GM12864 (cell line): ENCODE measurements around the gene CTPS1.

ENCODE experiments used
- DNase-seq: peaks from one replicate; pipeline ENCODE4 v3.0.0-alpha.2; 2011; ENCODE audit warnings: low read depth
- H3K4me3 ChIP-seq: 2 replicates; pipeline ENCODE4 v1.5.1; 2011; ENCODE audit warnings: mild to moderate bottlenecking, low read depth, low read length, control low read depth
- TF ChIP-seq, protein P1 (sequence below): IDR thresholded peaks from 2 replicates; pipeline ENCODE4 v1.5.1; 2011; ENCODE audit warnings: low read depth, mild to moderate bottlenecking, moderate library complexity, low read length, control low read depth, inconsistent platforms; ENCODE audit errors: missing control alignments

Gene CTPS1

DNA sequence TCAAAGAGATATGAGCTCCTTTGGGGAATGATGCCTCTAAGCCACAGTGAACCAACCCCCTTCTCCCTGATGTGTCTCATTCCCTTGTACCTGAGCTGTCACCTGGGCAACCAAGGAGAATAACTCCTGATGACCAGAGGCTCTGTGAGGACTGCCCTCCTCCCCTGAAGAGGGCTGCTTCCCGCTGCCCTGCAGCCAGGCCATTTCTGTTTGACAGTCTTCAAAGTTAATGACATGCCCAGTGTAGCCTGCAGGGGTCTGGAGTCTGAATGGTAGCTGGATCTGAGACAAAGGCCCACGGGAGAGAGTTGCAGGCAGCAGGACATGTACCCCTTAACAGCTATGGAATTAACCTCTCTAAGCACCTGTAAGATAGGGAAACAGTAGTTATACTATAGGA is 45.5 kb downstream of the CTPS1 start:
- no peak overlapping the region for H3K4me3 ChIP-seq
- no peak for DNase-seq
- TF ChIP-seq, protein P1, sequence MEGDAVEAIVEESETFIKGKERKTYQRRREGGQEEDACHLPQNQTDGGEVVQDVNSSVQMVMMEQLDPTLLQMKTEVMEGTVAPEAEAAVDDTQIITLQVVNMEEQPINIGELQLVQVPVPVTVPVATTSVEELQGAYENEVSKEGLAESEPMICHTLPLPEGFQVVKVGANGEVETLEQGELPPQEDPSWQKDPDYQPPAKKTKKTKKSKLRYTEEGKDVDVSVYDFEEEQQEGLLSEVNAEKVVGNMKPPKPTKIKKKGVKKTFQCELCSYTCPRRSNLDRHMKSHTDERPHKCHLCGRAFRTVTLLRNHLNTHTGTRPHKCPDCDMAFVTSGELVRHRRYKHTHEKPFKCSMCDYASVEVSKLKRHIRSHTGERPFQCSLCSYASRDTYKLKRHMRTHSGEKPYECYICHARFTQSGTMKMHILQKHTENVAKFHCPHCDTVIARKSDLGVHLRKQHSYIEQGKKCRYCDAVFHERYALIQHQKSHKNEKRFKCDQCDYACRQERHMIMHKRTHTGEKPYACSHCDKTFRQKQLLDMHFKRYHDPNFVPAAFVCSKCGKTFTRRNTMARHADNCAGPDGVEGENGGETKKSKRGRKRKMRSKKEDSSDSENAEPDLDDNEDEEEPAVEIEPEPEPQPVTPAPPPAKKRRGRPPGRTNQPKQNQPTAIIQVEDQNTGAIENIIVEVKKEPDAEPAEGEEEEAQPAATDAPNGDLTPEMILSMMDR = no peak

DNA sequence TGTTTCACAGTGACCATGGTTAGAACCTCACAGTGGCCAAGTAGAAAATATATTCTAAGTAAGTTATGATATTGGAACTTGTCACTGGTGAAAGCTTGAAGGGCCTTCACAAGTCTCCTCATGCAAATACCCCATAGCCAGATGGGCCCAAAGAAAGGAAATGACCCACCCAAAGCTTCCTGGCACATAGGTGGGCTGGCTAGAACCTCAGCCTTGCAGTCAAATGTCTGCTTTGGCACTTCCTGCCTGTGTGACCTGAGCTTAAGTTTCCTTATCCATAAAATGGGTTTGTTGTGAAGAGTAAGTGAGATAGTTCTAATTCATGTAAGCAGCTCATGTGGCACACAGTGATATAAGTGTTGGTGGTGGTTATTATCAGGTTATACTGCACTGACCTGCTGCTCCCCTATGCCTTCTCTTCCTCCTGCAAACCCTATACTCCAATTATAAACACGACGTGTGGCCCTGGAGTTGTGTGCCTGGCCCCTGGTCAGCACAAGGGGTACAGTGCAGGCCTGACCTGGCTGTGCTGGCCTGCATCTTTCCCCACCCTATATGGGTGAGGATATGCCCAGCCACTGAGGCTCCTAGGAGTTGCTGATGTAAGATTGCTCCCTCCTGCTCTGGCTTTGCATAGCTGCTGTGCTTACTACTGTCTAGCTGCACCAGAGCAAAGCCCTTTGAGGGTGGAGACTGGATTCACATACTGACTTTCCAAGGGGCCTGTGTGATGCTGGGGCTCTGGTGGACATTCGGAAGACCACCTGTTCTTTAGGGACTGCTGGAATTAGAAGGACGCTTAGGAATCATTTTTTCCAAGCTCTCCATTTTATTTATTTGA is 46.7 kb downstream of the CTPS1 start:
- no peak overlapping the region for H3K4me3 ChIP-seq
- TF ChIP-seq, protein P1 = no peak
- DNase-seq = peak; percentile 15

DNA sequence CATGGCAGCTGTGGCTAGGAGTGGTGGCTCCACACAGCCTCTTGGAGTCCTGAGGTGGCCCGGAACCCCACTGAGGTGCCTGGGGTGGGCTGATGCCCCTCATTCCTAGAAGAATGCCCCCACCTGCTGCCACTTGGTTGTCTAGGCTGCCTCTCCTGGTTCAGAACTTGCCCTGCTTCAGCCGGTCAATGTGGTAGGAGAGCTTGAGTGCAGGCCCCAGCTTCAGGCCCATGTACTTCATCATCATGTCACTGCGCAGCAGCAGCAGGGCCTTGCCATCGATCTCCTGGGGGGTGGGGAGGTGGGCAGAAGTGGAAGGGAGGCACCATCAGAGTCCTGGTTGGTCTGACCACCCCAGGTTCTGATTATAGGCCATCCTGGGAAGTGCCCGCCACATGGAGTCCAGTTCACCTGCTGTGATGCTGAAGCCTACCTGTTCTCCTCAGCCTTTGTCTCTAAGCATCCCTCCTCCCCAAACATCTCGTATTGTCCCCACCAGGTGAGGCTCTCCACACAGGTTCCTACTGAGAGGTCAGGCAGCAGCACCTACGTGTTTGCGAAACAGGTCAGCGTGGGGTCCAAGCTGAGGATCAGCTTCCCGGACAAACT is 48.6 kb downstream of the CTPS1 start:
- no peak for DNase-seq
- TF ChIP-seq, protein P1 = no peak
- no peak overlapping the region for H3K4me3 ChIP-seq

DNA sequence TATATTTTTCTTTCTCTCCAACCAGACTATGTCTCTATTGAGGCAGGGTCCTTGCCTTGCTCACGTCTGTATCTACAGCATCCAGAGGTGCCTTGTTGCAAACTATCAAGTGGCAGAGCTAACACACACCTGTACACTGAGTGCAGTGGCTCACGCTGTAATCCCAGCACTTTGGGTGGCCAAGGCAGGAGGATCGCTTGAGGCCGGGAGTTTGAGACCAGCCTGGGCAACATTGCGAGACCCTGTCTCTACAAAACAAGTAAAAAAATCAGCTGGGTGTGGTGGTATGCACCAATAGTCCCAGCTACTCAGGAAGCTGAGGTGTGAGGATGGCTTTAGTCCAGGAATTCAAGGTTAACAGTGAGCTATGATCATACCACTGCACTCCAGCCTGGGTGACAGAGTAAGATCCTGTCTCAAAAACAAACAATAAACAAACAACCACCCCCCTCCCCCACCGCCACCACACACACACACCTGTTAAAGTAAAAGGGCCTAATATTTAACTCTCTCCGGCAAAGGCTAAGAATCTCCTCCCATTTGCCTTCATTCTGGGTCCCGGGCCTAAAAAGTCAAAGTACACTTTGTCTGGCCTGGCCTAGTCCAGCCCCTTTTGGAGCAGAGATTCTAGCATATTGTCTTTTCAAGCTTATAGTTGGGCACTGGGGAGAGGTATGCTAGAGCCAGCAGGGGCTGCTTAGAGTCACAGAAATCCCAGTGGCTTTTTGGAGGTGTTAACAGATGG is 51.5 kb downstream of the CTPS1 start:
- no peak for DNase-seq
- TF ChIP-seq, protein P1 = no peak
- no peak overlapping the region for H3K4me3 ChIP-seq

DNA sequence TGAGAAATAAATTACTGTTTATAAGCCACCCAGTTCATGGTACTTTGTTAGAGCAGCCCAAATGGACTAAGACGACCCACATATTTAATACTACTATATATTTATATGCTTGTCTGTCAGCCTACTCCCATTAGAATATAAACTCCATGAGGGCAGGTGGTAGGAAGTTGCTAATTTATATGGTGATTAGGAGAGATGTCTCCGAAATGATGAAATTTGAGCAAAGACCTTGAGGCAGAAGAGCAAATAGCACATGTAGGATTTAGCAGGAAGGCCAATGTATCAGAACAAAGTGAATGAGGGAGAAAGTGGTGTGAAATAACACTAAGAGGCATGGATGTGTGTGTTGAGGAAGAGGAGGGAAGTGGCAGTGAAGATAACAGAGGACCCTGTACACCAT is 52.7 kb downstream of the CTPS1 start:
- no peak overlapping the region for H3K4me3 ChIP-seq
- TF ChIP-seq, protein P1 = no peak
- no peak for DNase-seq

DNA sequence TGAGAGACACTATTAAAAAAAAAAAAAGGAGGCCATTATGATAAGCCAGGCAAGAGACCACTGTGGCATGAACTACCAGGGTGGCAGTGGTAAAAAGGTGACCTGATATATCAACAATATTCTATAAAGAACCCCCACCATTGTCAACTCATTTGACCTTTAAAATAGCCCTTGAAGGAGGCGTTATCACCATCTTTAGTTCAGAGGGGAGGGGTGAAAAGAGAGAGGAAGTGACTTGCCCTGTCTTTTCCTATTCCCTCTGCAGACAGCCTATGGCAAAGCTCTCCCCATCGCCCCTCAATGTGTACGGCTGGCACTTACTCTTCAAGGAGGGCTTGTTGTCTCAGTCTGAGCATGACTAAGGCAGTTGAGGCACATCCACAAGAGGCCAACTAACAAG is 53.8 kb downstream of the CTPS1 start:
- H3K4me3 ChIP-seq = no peak overlapping the region
- no peak for DNase-seq
- TF ChIP-seq, protein P1 = no peak
